ENCODE measurements around the gene CEL.

GRCh38 chr9:133050142-133050541 lies 11.6 kb upstream of the CEL start:
- TF ChIP-seq POLR2A (IDR thresholded peaks at IDR 0.05) (no peak), CTCF (IDR thresholded peaks at IDR 0.05) (no peak)

Data from testis (tissue), 2 donors.